H54 (cell line): Measurements from ENCODE around the gene ADGRG1.

Experiments
- DNase-seq: peaks from one replicate; pipeline ENCODE4 v3.0.0; 2011; ENCODE audit warnings: low spot score, mixed read lengths; ENCODE audit not compliant: insufficient read length
- FAIRE-seq: peaks from 3 replicates; lab custom pipeline; 2011; peaks lifted over from hg19 to GRCh38; lab: Jason Lieb, UNC
- POLR2A ChIP-seq: IDR thresholded peaks from 2 replicates; pipeline ENCODE4 v1.6.1; 2011; ENCODE audit warnings: low read depth, mild to moderate bottlenecking, low read length

The ADGRG1 gene

DNA sequence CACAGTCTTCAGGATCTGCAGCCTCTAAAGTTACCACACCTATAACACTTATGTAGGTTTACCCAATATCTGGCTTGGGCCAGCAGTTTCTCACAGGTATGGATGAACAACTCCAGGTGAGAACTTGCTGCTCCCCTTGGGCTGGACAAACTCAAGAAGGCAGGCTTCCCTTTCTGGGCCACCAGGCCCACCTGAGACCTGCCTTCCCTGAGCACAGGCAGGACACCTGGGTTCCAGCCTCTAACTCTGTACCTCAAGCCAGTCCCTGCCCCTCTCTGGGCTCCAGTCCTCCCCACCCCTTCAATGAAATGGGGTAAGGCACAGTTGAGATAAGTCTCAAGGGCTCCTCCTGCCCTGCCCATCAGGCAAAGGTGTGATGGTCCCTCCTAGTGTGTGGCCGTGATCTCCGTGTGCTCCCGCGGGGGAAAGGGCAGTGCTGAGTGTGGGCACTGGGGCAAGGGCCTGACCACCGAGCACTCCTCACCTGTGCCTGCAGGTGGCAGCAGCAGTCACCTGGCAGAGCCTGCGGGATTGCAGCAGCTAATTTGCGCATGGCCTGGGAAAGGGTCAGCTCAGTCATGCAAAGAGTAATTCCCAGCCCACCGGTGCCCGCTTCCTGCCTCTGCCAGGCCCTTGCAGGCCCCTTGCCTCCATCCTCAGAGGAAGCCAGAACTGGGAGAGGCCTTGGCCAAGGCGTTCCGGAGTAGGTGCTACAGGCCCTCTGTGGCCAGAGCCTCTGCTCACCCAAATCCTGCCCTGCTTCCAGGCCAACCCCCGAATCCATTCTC lies 28.2 kb upstream of the ADGRG1 start:
- FAIRE-seq (peak; percentile 60), DNase-seq (peak; percentile 41)
- no peak for TF ChIP-seq POLR2A

DNA sequence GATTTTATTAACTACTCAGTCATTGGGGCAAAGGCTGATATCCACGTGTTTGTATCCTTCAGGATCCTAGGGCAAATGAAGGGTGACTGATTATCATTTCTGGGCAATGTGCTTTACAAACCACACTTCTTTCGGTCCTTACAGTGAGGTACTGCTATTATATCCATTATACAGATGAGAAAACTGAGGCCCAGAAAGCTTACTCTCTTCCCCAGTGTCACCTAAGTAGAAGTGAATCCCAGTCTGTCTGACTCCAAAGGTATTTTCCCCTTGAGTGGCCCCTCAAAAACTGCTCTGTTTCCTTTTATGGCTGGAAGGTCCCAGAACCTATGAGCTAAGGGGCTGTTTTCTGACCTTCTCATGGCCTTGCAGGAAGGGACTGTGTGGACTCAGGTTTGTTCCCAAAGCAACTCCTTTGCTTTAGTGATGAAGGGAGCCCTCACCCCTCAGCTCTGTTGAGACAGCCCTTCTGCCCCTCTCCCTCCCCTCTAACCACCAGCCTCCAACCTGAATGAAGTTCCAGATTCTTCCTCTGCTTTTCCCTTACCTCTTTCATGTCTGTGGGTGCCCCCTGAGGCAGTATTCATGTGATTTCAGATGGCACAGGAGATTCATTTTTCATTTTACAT lies 27.4 kb upstream of the ADGRG1 start:
- TF ChIP-seq POLR2A: no peak
- DNase-seq: no peak
- FAIRE-seq: no peak

DNA sequence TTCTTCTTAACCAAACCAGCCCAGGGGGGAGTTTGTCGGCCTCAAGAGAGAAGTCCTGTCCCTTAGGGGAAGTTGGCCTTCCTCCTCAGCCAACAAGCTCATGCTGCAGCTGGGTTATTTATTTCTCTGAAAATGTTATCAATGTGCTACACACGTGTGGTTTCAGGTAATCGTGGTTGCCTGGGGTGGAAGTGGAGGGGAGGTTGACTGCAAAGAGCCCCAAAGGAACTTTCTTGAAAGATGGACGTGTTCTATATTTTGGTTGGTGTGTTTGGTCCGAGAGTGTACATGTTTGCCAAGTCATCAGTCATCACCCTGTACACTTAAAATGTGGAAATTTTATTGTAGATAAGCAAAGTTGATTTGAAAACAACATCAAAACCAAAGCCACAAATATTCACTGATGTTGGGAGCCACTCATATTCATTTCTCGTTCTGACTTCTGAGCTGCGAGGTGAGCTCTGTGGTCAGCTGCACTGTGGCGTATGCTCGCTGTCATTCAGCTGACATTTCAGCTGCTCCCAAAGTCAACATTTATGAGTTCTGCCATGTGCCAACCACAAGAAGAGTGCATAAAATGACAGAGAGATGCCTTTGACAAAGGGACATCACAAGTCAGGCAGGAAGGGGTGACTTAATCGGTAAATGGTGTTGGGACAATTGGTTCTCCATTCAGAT lies 26.5 kb upstream of the ADGRG1 start:
- no peak for TF ChIP-seq POLR2A
- DNase-seq (no peak), FAIRE-seq (no peak)

DNA sequence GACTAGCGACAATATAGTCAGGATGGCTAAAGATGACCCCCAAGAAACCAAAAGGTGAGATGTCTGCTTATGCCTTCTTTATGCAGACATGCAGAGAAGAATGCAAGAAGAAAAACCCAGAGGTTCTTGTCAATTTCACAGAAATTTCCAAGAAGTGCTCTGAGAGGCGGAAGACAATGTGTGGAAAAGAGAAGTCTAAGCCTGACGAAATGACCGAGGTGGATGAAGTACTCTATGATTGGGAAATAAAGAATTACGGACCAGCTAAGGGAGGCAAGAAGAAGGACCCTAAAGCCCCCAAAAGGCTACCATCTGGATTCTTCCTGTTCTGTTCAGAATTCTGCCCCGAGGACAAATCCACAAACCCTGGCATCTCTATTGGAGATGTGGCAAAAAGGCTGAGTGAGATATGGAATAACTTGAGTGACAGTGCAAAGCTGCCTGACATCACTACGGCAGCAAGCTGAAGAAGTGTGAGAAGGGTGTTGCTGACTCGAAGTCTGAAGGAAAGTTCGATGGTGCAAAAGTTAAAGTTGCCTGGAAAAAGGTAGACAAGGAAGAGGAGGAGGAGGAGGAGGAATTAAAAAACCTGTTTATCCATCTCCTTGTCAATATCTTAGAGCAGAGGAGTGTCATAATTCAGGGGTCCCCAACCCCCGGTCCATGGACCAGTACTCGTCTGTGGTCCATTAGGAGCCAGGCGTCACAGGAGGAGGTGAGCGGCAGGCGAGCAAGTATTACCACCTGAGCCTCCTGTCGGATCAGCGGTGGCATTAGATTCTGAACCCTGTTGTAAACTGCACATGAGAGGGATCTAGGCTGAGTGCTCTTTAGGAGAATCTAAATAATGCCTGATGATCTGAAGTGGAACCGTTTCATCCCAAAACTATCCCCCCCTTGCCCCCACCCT lies 25.1 kb upstream of the ADGRG1 start:
- DNase-seq: no peak
- TF ChIP-seq POLR2A: no peak

DNA sequence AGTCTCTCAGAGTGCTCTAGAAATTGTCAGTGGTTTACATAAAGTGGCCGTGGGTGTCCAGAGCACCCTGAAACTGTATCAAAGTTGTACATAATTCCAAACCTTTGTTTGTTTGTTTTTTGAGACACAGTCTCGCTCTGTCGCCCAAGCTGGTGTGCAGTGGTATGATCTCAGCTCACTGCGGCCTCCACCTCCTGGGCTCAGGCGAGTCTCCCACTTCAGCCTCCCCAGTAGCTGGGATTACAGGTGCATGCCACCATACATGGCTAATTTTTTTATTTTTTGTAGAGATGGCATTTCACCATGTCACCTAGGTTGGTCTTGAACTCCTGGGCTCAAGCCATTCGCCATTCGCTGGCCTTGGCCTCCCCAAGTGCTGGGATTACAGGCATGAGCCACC lies 24.3 kb upstream of the ADGRG1 start:
- no peak for TF ChIP-seq POLR2A
- DNase-seq (no peak), FAIRE-seq (no peak)

More for the DNA sequence above, 25.1 kb upstream of the ADGRG1 start:
- no peak for FAIRE-seq

DNA sequence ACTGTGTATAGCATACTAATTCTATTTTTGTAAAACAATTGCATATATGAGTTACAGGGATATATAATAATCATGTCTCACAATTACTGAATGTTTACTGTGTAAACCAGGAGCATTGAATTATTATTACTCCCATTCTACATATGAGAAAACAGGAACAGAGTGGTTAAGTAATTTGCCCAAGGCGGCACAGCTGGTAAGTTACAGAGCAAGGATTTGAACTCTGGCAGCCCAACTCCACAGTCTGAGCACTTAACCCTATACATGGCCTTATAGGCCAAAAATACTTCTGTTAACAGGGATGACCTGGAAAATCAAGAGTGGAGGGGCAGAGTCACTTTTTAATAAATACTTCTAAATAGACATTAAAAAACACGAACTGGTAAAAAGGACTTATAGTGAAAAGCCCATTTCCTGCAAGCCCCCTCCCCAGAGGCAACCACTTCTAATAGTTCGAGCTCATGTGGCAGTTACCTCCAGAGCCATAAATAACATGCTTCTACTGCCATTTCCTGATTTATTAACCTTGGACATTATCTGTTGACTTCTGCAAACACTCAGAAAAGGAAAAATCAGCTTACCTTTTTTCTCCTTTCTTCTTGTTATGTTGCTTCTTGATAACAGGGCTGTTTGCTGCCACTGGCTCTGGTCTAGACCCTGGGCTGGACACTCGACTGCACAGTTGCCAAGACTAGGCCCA lies 22.1 kb upstream of the ADGRG1 start:
- TF ChIP-seq POLR2A: no peak
- FAIRE-seq (no peak), DNase-seq (no peak)

DNA sequence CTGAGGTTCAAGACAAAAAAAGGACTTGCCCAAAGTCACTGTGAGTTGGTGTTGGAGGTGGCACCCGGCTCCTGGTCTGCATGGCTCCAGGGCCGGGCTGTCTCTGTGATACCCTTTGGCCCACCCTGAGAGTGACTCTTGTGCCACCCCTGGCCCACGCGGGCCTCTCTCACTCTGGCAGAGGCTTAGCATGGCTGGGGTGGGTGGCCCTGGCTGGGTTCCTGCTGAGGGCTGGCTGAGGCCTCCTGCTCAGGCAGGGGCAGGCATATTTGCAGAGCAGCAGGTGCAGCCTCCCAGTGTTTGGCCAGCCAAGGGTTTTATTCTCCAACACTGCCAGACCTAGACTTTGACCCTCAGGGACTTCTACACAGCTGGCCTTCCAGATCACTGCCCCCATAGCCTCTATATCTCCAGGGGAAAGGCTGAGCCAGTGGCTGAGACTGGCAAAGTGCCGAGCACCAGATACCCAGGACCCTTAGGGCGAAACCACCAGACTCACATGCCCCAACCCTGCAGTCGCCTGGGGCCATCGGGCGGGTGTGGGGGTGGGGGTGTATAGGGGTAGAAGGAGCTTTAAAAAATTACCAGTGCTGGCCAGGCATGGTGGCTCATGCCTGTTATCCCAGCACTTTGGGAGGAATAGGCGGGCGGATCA lies 21.5 kb upstream of the ADGRG1 start:
- TF ChIP-seq POLR2A: no peak
- FAIRE-seq (no peak), DNase-seq (no peak)

DNA sequence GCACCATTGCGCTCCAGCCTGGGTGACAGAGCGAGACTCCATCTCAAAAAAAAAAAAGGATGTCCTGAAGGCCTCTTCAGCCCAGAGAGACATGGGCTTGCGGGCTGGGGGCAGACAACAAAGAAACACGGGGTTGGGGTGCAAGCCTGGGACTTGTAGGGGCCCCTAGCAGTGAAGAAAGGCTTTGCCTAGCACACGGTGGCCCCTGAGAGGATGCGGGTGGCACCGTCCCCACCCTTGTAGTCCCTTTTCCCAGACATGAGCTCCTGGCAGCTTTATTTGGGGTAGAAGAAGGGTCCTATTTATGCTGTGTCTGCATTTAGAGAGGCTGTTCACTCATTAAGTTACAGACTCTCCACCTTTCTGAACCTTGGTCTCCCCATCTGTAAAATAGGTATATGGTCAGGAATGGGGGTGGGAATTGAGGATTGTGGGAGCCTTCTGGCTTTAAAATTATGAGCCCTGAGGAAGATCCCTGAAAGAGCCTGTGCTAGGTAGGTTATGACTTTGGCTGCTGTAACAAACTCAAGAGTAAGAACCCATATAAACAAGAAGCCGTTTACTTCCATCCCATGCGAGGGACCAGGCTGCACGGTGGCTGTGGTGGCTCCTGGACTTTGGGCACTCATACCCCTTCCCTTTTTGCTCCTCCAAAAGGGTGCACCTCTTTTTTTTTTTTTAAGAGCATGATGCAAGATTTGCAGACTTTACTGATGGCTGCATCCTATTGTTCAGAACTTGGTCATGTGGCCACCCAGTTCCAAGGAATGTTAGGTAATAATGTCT lies 20.6 kb upstream of the ADGRG1 start:
- FAIRE-seq: no peak

DNA sequence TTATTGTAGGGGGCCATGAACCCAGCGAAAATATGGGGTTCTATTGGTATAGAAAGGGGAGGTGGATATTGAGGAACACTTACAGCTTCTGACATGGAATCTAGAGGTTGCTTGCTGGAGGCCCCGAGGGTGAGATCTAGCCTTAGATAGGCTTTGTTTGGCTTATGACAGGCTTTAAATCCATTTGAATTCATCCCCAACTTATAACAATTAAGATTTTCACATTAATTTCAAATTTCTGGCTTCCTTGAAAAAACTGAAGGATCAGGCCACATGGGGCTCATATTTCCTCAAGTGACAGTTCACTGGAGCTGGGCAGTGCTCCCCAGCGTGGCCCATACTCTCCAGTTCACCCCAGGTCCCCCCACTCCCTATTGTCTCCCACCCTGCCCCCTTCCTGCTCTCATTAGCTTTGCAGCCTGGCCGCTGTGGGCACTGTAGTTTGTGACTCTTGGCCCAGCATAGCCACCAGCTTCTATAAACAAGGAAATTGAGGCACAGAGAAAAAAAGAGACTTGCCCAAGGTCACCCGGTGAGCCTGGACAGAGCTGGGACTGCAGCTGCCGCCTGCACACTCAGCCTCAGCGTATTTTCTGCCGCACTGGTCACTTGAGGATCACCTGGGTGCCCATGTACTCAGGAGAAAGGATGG lies 19.8 kb upstream of the ADGRG1 start:
- TF ChIP-seq POLR2A: no peak
- DNase-seq (no peak), FAIRE-seq (no peak)

More for the DNA sequence above, 20.6 kb upstream of the ADGRG1 start:
- no peak for DNase-seq
- TF ChIP-seq POLR2A: no peak

DNA sequence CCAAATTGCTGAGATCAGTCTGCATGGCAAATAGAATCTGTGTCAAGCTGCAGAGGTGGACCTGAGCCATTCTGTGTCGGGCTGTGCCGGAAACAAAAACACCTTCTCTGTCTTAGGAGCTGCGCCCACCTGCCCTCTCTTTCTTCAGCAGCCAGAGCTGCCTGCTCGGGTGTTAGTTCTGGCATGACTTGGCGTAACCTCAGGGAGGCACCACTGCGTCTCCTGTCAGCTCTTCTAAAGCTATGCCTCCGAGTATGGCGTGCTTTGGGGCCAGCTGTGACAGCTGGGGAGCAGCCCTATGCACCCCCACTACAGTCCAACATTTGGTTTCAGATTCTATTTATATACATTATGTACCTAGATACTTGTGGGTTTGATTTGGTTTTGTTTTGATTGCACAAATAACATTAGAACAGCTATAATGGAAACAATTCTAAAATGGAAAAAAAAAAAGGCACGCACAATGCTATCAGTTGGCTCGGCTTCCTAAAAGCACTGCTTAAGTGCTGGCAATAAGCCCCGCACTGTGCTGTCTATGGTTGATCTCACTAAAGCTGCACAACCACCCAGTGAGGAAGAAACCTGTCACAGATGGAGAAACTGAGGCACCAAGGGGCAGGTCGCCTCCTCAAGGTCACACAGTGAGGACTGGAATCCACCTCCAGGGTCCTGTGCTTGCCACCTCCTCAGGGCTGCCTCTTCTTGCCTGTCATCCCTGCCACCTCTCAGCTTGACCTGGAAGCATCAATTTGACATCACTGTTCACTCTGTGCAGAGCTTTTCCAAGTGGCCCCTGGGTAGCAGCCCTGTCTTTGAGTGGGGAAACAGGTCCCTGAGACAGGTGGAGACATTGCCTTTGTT lies 18.7 kb upstream of the ADGRG1 start:
- FAIRE-seq: no peak
- TF ChIP-seq POLR2A: no peak
- no peak for DNase-seq

DNA sequence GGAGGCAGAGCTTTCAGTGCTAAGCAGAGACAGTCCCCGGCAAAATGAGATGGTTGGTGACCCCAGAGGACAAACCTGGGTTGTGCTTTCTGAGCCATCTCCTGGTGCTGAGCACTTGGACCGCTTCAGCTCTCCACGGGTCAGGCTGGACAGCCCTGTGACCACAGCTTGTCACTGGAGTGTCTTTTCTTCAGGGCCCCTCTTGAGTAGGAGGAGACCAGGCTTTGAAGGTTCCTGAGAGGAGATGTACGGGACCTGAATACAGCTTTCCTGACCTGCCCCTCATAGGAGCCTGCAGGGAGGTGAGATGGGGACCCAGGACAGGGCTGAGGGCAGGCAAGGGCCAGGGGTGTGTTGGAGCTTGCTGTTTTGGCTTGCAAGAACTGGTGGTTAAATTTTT lies 17.8 kb upstream of the ADGRG1 start:
- TF ChIP-seq POLR2A: no peak
- FAIRE-seq (no peak), DNase-seq (no peak)
